ENCODE measurements around the gene GUCY1A2.

The GUCY1A2 gene

GRCh38 chr11:106998116-106998915 is 20.0 kb downstream of the GUCY1A2 start:
- DNase-seq: no peak

DNA sequence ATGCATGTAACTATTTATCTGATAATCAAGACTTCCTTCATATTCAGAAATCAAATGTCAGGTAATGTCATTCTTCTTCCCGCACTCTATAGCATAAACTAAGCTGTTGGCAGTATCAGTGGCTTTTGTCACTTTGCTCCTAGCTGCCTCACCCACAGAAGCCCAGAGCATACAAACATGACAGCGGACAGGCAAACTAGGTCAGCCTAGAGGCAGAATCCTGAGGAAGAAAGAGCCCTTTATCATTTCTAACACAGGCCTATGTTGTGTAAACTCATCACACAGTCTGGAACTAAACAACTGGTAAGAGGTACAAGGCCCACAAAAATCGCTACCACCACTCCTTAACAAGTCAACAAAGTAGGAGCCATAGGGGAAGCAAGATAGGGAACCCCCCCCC is 21.0 kb downstream of the GUCY1A2 start:
- no peak for DNase-seq

GRCh38 chr11:106996691-106997090 is 21.6 kb downstream of the GUCY1A2 start:
- no peak for DNase-seq

DNA sequence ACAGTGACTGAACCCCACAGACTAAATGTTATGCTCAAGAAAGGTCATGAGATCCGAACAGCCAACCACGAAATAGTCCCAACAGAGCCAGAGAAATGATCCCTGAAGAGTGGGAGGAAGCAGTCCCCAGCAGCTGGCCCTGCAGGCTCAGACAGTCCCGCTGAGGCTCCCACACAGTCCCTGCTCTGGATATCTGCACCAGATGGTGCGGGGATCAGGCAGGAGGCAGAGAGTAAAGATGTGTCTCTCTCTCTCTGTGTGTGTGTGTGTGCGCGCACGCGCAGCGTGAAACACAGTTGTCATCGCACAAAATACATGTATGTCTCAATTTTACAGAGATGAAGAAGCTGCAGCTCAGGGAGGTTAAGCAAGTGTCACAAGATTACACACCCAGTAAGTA is 27.9 kb downstream of the GUCY1A2 start:
- no peak for DNase-seq

DNA sequence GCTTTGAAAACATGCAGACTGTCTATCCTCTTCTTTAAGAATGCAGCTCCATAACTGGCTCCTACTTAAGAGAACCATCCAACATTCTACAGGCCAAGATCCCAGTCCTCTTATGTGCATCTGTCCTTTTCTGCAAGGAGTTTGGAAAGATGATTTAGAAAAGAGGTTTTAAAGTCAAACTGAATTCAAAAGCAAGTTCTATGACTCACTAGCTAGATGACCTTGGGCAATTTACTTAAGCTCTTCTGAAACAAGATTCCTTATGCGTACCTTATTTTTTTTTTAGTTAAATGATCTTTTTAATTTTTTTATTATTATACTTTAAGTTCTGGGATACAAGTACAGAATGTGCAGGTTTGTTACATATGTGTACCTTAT is 29.2 kb downstream of the GUCY1A2 start:
- DNase-seq: no peak

DNA sequence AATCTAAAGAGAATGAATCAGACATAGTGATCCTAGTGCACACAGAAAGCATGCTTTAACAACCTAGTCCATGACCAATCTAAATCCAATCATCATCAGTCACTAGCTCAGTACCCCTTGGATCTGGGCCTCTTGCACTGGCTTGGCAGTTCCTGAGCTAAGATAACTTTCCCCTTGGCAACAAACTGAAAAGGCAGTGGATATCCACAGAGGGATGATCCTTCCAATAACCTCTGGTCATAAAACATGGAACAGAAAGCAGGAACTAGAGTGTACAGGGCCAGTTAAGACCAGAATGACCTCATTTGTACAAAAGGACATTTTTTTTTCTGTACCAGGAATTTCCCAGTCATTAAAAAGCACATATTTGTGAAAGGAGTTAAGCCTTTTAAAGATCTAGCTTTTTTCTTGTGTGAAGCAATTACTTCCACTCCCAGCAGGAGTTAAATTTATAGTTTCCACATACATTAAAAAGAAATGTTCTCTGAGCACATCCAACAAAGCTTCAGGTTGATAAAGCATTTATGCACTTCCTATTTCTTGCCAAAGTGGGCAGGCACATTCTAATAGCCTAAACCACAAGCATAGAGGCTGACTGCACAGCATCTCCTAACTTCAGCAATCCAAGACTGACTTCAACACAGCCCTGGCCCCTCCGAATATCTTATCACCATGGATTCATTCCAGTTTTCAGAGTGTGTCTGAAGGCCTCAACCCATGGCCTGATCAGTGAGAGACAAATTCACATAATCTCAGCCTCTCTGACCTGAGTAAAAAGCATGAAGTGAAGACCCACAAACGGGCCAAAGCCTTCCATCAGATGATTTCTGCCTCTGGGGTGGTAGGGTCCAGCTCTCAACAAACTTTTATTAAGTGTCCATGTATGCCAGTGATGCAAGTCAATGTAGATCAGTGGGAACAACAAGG is 29.9 kb downstream of the GUCY1A2 start:
- DNase-seq: no peak

GRCh38 chr11:106986673-106987072 is 31.6 kb downstream of the GUCY1A2 start:
- no peak for DNase-seq

DNA sequence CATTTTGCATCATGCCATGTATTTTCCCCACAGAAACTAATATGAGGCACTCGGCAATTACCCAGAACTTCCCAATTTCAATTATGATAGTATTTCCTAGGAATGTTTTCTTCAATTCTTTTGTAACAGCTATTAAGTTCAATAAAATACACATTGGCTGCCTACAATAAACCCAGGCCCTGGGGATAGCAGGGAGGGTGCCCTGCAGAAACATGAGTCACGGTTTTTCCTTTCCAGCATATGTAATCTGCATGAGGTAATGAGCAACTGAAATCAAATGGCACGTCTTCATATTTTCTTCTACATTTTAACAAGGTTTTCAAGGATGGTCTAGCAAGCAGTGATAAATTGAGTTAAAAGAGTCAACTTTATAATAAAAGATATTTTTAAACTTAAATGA is 32.0 kb downstream of the GUCY1A2 start:
- DNase-seq: no peak

DNA sequence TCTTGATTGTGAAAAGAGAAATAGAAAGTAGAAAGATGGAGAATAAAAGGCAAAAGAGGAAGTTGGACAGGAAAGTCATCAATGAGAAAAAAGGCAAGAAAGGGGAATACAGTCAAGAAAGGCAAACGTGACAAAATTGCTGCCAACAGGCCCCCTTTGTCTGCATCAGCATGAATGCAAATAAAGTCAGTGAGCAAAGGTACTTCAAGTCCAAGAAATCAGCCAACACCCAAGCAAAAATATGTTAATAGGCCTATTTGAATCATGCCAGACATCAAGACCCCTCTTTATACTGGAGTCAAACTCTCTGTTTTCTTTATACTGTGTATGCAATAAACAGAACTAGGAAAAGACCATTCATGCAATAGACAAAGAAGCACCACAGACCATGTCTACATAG is 34.3 kb downstream of the GUCY1A2 start:
- no peak for DNase-seq

DNA sequence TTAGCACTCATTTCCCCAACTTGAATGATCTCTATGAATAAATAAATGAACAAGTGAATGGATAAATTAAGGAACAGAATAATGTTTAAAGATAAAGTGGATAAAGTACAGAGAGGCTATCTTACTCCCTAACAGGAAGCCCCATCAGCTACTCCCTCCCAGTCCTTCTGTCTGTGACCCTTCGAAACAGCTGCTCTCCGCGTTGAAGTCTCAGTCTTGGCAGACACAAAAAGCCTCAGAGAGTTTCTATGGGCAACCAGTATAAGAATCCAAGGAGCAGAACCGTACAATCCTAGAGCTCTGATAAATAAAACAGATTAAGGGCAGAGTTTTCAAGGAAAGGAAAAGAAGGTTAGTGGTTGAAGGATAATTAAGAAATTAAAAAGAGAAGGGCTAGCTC is 35.0 kb downstream of the GUCY1A2 start:
- no peak for DNase-seq

DNA sequence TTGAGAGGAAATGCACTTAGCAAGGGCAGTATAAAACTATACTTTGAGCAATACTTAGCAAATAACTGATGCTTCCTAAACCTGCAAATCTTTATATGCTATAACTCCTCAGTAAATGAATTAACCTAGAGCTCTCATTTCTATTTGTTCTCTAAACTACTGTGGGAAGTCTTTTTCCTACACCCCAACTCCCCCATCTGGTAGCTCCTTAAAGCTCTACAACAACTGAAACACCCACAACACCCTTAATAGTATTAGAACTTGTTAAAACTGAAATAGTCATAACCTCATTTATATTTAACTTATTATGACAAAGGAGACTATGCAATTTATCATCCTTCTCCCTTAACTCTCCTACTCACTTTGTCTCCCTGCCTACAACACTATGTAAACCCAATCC is 43.4 kb downstream of the GUCY1A2 start:
- no peak for DNase-seq

- DNase-seq: no peak
These were observed 46.4 kb downstream of the GUCY1A2 start for GRCh38 chr11:106971864-106972263.

DNA sequence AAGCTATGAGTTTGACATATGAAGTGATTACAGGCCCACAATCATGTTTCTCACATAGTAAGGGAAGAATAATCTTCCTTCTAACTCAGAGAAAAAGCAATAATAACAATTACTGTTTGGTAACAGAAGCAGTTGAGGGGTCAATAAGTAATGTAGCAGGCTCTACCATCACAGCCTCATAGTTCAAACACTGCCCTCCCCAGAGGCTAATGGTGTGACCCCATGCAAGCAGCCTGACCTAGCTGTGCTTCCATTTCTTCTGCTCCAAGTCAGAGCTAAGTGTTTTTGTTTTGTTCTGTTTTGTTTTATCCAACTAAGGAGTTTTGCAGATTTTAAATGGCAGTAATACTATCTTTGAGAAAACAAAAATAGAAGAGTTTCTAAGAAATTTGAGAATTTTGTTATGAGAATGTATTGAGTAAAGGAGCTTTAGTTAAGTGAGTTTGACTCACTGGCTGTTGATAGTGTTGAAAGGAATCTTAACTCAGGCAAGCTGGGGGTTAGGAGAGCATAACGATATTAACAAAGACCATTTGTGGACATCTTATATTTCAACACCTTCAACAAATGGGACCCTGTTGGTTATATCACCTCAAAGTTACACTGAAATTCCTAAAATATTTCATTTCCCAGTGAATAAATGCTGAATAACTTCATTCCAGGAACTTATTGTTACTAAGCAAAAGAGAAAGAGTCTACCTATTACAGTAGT is 48.5 kb downstream of the GUCY1A2 start:
- DNase-seq: no peak

- DNase-seq: no peak
These were observed 55.3 kb downstream of the GUCY1A2 start for GRCh38 chr11:106962995-106963394.

- DNase-seq: no peak
These were observed 56.8 kb downstream of the GUCY1A2 start for GRCh38 chr11:106961518-106961917.

GRCh38 chr11:106961048-106961447 is 57.2 kb downstream of the GUCY1A2 start:
- no peak for DNase-seq

GRCh38 chr11:106959800-106960199 is 58.5 kb downstream of the GUCY1A2 start:
- DNase-seq: no peak

- no peak for DNase-seq
These were observed 58.9 kb downstream of the GUCY1A2 start for GRCh38 chr11:106959386-106959785.

DNA sequence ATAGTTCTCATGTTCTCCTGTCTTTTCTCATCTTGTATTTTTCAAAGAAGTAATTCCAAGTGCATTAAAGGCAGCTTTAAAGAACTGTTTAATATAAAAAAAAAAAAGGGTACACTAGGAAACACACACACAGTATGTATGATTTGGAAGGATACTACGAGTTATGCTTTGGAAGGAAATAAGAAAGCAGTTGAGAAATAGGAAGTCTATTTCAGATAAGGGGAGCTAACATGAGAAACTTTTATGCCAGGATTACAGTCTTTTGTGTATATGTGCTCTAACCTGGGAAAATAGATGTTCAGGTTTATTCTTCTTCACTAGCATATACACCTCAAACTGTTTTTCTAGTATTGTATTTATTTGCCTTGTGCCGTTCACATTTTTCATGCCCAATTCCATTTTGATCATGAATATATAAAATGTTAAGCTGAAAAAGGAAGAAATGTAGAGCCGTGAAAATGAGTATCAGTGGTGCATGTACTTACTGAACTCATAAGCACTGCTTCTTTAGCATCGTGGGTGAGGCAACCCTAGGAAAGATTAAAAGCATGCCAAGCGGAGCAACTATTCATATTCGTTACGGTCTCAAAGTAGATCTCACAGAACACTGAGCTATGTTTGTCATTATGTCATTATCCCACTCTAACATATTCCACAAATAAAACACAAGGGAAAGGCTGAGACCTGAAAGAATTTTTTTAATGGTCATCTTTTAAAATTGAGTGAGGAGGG is 59.6 kb downstream of the GUCY1A2 start:
- DNase-seq: no peak

GRCh38 chr11:106957030-106957482 is 61.2 kb downstream of the GUCY1A2 start:
- no peak for DNase-seq

DNA sequence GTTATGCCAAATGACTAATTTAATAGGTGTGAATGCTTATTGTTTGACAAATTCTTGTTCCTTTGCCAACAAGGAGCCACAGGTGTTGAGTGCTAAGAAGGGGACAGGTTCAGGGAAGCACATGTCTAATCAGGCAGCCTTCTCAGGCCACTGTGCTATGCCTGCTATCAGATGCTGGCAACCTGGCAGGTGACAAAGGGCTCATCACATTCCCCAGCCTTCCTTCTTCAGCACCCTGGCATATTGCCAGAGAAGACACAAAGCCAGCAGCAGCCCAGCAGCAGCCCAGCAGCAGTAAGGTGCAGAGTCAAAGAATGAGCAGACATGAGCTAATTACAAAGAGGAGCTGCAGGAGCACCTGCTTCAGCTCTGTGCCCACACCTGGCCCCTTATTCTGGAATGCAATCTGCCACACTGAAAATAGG is 68.2 kb downstream of the GUCY1A2 start:
- no peak for DNase-seq

GRCh38 chr11:106943089-106943488 is 75.2 kb downstream of the GUCY1A2 start:
- no peak for DNase-seq
